ENCODE data around the gene ABHD16B.
"Not testable (repeated sequence)": the region's sequence is repeated elsewhere in the genome, so short reads cannot be mapped to it uniquely, and the experiment has no call there.

- TF ChIP-seq CTCF, POLR2A (IDR thresholded peaks at IDR 0.05): not testable (repeated sequence)
Measured at GRCh38 chr20:63880901-63881300, 19.6 kb downstream of the ABHD16B start.
